H1 (cell line): ENCODE data around the gene KCNS3. TPM values are rescaled to one million over a fixed set of nuclear protein-coding genes. Genes with fewer than 3 reads are reported as not detected.

Experiments used
- CTCF ChIA-PET: fragments of 300-600 bp; sonication (Branson Sonifier 250); formaldehyde crosslinking; loops from one replicate; lab custom pipeline; 2021; ENCODE audit not compliant: partially characterized antibody; lab: Charles Lee
- POLR2A ChIA-PET: fragments of 300-600 bp; sonication (Branson Sonifier 250); formaldehyde crosslinking; loops from one replicate; lab custom pipeline; 2021; ENCODE audit warnings: inconsistent platforms; ENCODE audit not compliant: partially characterized antibody; lab: Charles Lee
- DNase-seq, 2 experiments: peaks; one replicate each; pipeline versions ENCODE4 v3.0.0 to v3.0.0-alpha.2; 2010 to 2022; ENCODE audit warnings: low spot score in 2 of 2, low read depth in 1 of 2, mixed read lengths in 1 of 2
- FAIRE-seq: peaks from 2 replicates; lab custom pipeline; 2011; peaks lifted over from hg19 to GRCh38; lab: Jason Lieb, UNC
- H2AFZ ChIP-seq: 2 replicates; pipeline ENCODE4 v1.8.1; 2012; ENCODE audit warnings: low read length, inconsistent platforms
- H2AK5ac ChIP-seq: 2 replicates; pipeline ENCODE4 v1.6.1; 2013; ENCODE audit warnings: low read depth, low read length
- H2BK120ac ChIP-seq: replicated peaks from 2 replicates; pipeline ENCODE3; 2013; ENCODE audit warnings: low read depth, low read length, inconsistent platforms
- H2BK12ac ChIP-seq: 2 replicates; pipeline ENCODE4 v1.6.1; 2013; ENCODE audit warnings: low read depth, low read length
- H2BK15ac ChIP-seq: 2 replicates; pipeline ENCODE4 v1.6.1; 2013; ENCODE audit warnings: low read length
- H2BK20ac ChIP-seq: 2 replicates; pipeline ENCODE4 v1.6.1; 2013; ENCODE audit warnings: low read length
- H2BK5ac ChIP-seq: 2 replicates; pipeline ENCODE4 v1.6.1; 2013; ENCODE audit warnings: low read depth, low read length
- H3K14ac ChIP-seq: 2 replicates; pipeline ENCODE4 v1.6.1; 2013; ENCODE audit warnings: inconsistent platforms; ENCODE audit not compliant: insufficient read length
- H3K18ac ChIP-seq: 2 replicates; pipeline ENCODE4 v1.6.1; 2013; ENCODE audit warnings: low read length; ENCODE audit errors: extremely low read depth
- H3K23ac ChIP-seq: 2 replicates; pipeline ENCODE4 v1.6.1; 2013; ENCODE audit warnings: inconsistent platforms; ENCODE audit not compliant: insufficient read length
- H3K23me2 ChIP-seq: 2 replicates; pipeline ENCODE4 v1.6.1; 2013; ENCODE audit warnings: low read depth, low read length
- H3K27ac ChIP-seq: 2 replicates; pipeline ENCODE4 v1.6.1; 2011; ENCODE audit warnings: low read depth, low read length, inconsistent platforms
- H3K27me3 ChIP-seq, 4 experiments: replicated peaks in 1 of 4; 1 replicate in 1 of 4; 2 replicates in 3 of 4; pipeline versions ENCODE4 v1.6.1 to v1.8.1; 2011 to 2013; ENCODE audit warnings: low read length in 3 of 4, mild to moderate bottlenecking in 3 of 4, inconsistent platforms in 2 of 4, mixed read lengths in 2 of 4, moderate library complexity in 1 of 4; ENCODE audit not compliant: control insufficient read depth in 3 of 4, insufficient read depth in 3 of 4; ENCODE audit errors: extremely low read depth in 1 of 4
- H3K36me3 ChIP-seq, 4 experiments: 2 replicates each; pipeline versions ENCODE4 v1.6.1 to v1.8.1; 2011 to 2013; ENCODE audit warnings: mild to moderate bottlenecking in 4 of 4, low read length in 3 of 4, moderate library complexity in 2 of 4, control low read depth in 1 of 4, inconsistent platforms in 1 of 4; ENCODE audit not compliant: insufficient read depth in 4 of 4, control insufficient read depth in 2 of 4
- H3K4ac ChIP-seq: replicated peaks from 2 replicates; pipeline ENCODE3; 2013; ENCODE audit warnings: low read length, low read depth, mixed read lengths, inconsistent platforms; ENCODE audit not compliant: insufficient read length
- H3K4me1 ChIP-seq, 4 experiments: replicated peaks in 1 of 4; 1 replicate in 1 of 4; 2 replicates in 3 of 4; pipeline versions ENCODE4 v1.6.1 to v1.8.1; 2011 to 2013; ENCODE audit warnings: low read length in 3 of 4, inconsistent platforms in 2 of 4, mixed read lengths in 1 of 4; ENCODE audit not compliant: insufficient read depth in 4 of 4, control insufficient read depth in 3 of 4
- H3K4me2 ChIP-seq, 2 experiments: 2 replicates each; pipeline versions ENCODE4 v1.6.1 to v1.8.1; 2011 to 2013; ENCODE audit warnings: low read depth in 2 of 2, low read length in 2 of 2, control low read depth in 1 of 2, inconsistent platforms in 1 of 2, mild to moderate bottlenecking in 1 of 2; ENCODE audit not compliant: insufficient read depth in 1 of 2
- H3K4me3 ChIP-seq, 4 experiments: fragments of 200-600, 300-600 bp in 1 of 4; sonication (generic), shearing (Covaris generic), sonication (Bioruptor Twin) in 1 of 4; 2 replicates each; pipeline versions ENCODE4 v1.5.1 to v1.8.1; 2011 to 2016; ENCODE audit warnings: low read length in 4 of 4, low read depth in 3 of 4, control low read depth in 2 of 4, inconsistent platforms in 2 of 4, mild to moderate bottlenecking in 2 of 4, mixed read lengths in 1 of 4, moderate library complexity in 1 of 4; ENCODE audit not compliant: insufficient read depth in 2 of 4; ENCODE audit errors: extremely low read depth in 1 of 4
- H3K56ac ChIP-seq: replicated peaks from 2 replicates; pipeline ENCODE3; 2013; ENCODE audit warnings: low read depth, mild to moderate bottlenecking, mixed read lengths, low read length, inconsistent platforms; ENCODE audit not compliant: insufficient read length
- H3K79me1 ChIP-seq: 2 replicates; pipeline ENCODE4 v1.6.1; 2013; ENCODE audit warnings: low read depth, low read length, control low read depth
- H3K79me2 ChIP-seq, 2 experiments: 2 replicates each; pipeline versions ENCODE4 v1.6.1 to v1.8.1; 2012 to 2013; ENCODE audit warnings: low read length in 2 of 2, mild to moderate bottlenecking in 2 of 2, inconsistent platforms in 1 of 2; ENCODE audit not compliant: insufficient read depth in 2 of 2, control insufficient read depth in 1 of 2
- H3K9ac ChIP-seq, 4 experiments: replicated peaks in 1 of 4; 1 replicate in 1 of 4; 2 replicates in 3 of 4; pipeline versions ENCODE4 v1.6.1 to v1.8.1; 2011 to 2013; ENCODE audit warnings: low read depth in 3 of 4, low read length in 3 of 4, control low read depth in 2 of 4, mild to moderate bottlenecking in 2 of 4, moderate library complexity in 2 of 4, inconsistent platforms in 1 of 4; ENCODE audit errors: extremely low read depth in 1 of 4
- H3K9me3 ChIP-seq, 2 experiments: 2 replicates each; pipeline versions ENCODE4 v1.6.1 to v1.8.1; 2012 to 2013; ENCODE audit warnings: mild to moderate bottlenecking in 2 of 2, moderate library complexity in 2 of 2, control low read depth in 1 of 2, inconsistent platforms in 1 of 2, low read depth in 1 of 2, low read length in 1 of 2, mixed read lengths in 1 of 2; ENCODE audit not compliant: insufficient read depth in 2 of 2
- H4K20me1 ChIP-seq, 2 experiments: replicated peaks in 1 of 2; 2 replicates each; pipeline versions ENCODE3 to v1.8.1; 2011 to 2013; ENCODE audit warnings: inconsistent platforms in 2 of 2, low read length in 2 of 2, mild to moderate bottlenecking in 1 of 2; ENCODE audit not compliant: insufficient read depth in 2 of 2, control insufficient read depth in 1 of 2
- H4K5ac ChIP-seq: 2 replicates; pipeline ENCODE4 v1.6.1; 2013; ENCODE audit warnings: low read length, low read depth, mixed read lengths, inconsistent platforms; ENCODE audit not compliant: insufficient read length
- H4K8ac ChIP-seq: 2 replicates; pipeline ENCODE4 v1.8.0; 2013; ENCODE audit warnings: mild to moderate bottlenecking, moderate library complexity, low read length, inconsistent platforms; ENCODE audit not compliant: insufficient read depth; ENCODE audit errors: extremely low read depth
- H4K91ac ChIP-seq: replicated peaks from 2 replicates; pipeline ENCODE3; 2013; ENCODE audit warnings: low read length, mixed read lengths, inconsistent platforms; ENCODE audit not compliant: insufficient read length
- E2F6 ChIP-seq: IDR thresholded peaks from 2 replicates; pipeline ENCODE4 v1.6.1; 2012; ENCODE audit warnings: inconsistent platforms
- EGR1 ChIP-seq: IDR thresholded peaks from 2 replicates; pipeline ENCODE4 v1.6.1; 2011; ENCODE audit warnings: low read depth, low read length, borderline replicate concordance
- FOSL1 ChIP-seq: IDR thresholded peaks from 2 replicates; pipeline ENCODE4 v1.6.1; 2011; ENCODE audit warnings: mild to moderate bottlenecking, low read depth, low read length, moderate library complexity; ENCODE audit not compliant: insufficient read depth
- KDM1A ChIP-seq: fragments of 200-600, 300-600 bp; sonication (generic); IDR thresholded peaks from 2 replicates; pipeline ENCODE4 v1.7.1; 2016; ENCODE audit warnings: mild to moderate bottlenecking, low read length, borderline replicate concordance
- POLR2A ChIP-seq, 2 experiments: IDR thresholded peaks; 1 replicate in 1 of 2; 2 replicates in 1 of 2; pipeline ENCODE4 v1.6.1; 2011; ENCODE audit warnings: low read depth in 2 of 2, low read length in 2 of 2, mild to moderate bottlenecking in 2 of 2; ENCODE audit errors: control extremely low read depth in 1 of 2
- RAD21 ChIP-seq, 2 experiments: IDR thresholded peaks in 1 of 2; conservative IDR thresholded peaks in 1 of 2; 2 replicates each; pipeline ENCODE4 v1.6.1; 2011; ENCODE audit warnings: low read depth in 2 of 2, low read length in 2 of 2, improper control_type of control experiment in 1 of 2, inconsistent platforms in 1 of 2, mild to moderate bottlenecking in 1 of 2, moderate library complexity in 1 of 2
- SIN3A ChIP-seq, 2 experiments: IDR thresholded peaks in 1 of 2; conservative IDR thresholded peaks in 1 of 2; 2 replicates each; pipeline ENCODE4 v1.6.1; 2011 to 2012; ENCODE audit warnings: low read length in 2 of 2, improper control_type of control experiment in 1 of 2, low read depth in 1 of 2, mild to moderate bottlenecking in 1 of 2
- SIRT6 ChIP-seq: IDR thresholded peaks from one replicate; pipeline ENCODE4 v1.7.1; 2012; ENCODE audit warnings: low read length, inconsistent platforms
- SP2 ChIP-seq: IDR thresholded peaks from 2 replicates; pipeline ENCODE4 v1.6.1; 2012; ENCODE audit warnings: mild to moderate bottlenecking, low read length, inconsistent platforms
- WGBS, 2 experiments: shearing (Covaris generic) in 1 of 2; methylation state at CpG; one replicate each; pipeline versions ENCODE4 v1.1.6 to v1.1.7; 2013 to 2015; ENCODE audit warnings: low lambda C conversion rate in 2 of 2, mixed read lengths in 2 of 2, inconsistent platforms in 1 of 2, low coverage in 1 of 2, missing lambda C conversion rate in 1 of 2; ENCODE audit not compliant: insufficient replicate concordance in 2 of 2, insufficient coverage in 1 of 2, insufficient read length in 1 of 2; ENCODE audit errors: extremely low coverage in 1 of 2, missing lambda C conversion rate in 1 of 2; 5-methylcytosine and 5-hydroxymethylcytosine counted together
- polyA plus RNA-seq, 7 experiments: library from polyadenylated mRNA; depleted of rRNA in 3 of 7; stranded (reverse) in 5 of 7; unstranded in 2 of 7; fragments of >200 nt in 5 of 7; fragments of 200-250 nt in 2 of 7; gene quantifications; 1 replicate in 5 of 7; 2 replicates in 1 of 7; 4 replicates in 1 of 7; pipeline versions ENCODE4 v1.2.1 to v1.2.3, GENCODE V29; 2011 to 2013; ENCODE audit warnings: missing spikeins in 2 of 7, mixed read lengths in 2 of 7
- total RNA-seq: library from RNA; stranded (reverse); fragmentation: NEBNext Ultra II Directional; extraction: Animal tissue kit (Norgen Biotek cat#: 25700); gene quantifications from 2 replicates; pipeline ENCODE4 v1.2.1, GENCODE V29; 2021

The KCNS3 gene
- total and polyA plus RNA-seq, 2 of the 8 experiments (the other 6 are each of a cell fraction or from before 2014, with no cell fraction given): 22.7 to 23.0 TPM

- H3K27me3 ChIP-seq: peaks cover 9 to 21% (median 19%) of the 10 kb centered on the region in 4 experiments
- H3K4me1 ChIP-seq: peaks cover 2 to 18% (median 7%) of the 10 kb centered on the region in 4 experiments
- peak; percentile 62 to 83 for DNase-seq
- FAIRE-seq: peak; percentile 68
- no peak overlapping the region for H2AK5ac ChIP-seq
- H3K4me2 ChIP-seq: peak overlapping the region; percentile 84 to 93
- H2BK12ac ChIP-seq: no peak overlapping the region
- 3% methylated on average over 35 of the region's 49 CpGs; no CpG with 5 or more reads in 1 of the 2 experiments for WGBS, 2 experiments
- peak overlapping the region; percentile 44; the same call in 1 of the 2 replicates for H2BK5ac ChIP-seq
- H3K18ac ChIP-seq: peak overlapping the region; percentile 78; the same call in 1 of the 2 replicates
- H3K23ac ChIP-seq: no peak overlapping the region
- H2BK20ac ChIP-seq: no peak overlapping the region
- H4K8ac ChIP-seq: peak overlapping the region; percentile 53; the same call in 1 of the 2 replicates
- H4K5ac ChIP-seq: peak overlapping the region; percentile 17
- H3K4me3 ChIP-seq: peak overlapping the region; percentile 78 to 95 (median 88)
- peaks cover 3% of the 10 kb centered on the region; the same call in 1 of the 2 replicates for H3K79me1 ChIP-seq
- POLR2A ChIA-PET: interaction anchor here (0.6 to 4.5 kb wide), 5 partner anchors 13 to 814 kb away, joined by 3 to 31 read pairs (median 6); no protein-coding TSS in a partner anchor
- CTCF ChIA-PET: interaction anchor here (0.6 to 10.4 kb wide), 24 partner anchors 10 to 497 kb away, joined by 3 to 76 read pairs (median 4); no protein-coding TSS in a partner anchor
- peak overlapping the region; percentile 11 for H4K91ac ChIP-seq
- H3K27ac ChIP-seq: peak overlapping the region; percentile 45; the same call in 1 of the 2 replicates
- peak overlapping the region in 3 of 4 experiments; percentile 62 to 84 (median 76); a peak in 6 of 7 replicates for H3K9ac ChIP-seq
- H3K14ac ChIP-seq: no peak overlapping the region
- peaks cover 0 to under 1% of the 10 kb centered on the region in 2 experiments for H4K20me1 ChIP-seq
- H3K56ac ChIP-seq: no peak overlapping the region
- no peak overlapping the region for H2BK120ac ChIP-seq
- H3K9me3 ChIP-seq: no peaks in the 10 kb centered on the region
- peaks cover 16% of the 10 kb centered on the region for H3K23me2 ChIP-seq
- H3K36me3 ChIP-seq: no peaks in the 10 kb centered on the region
- H3K79me2 ChIP-seq: peaks cover 7 to 38% of the 10 kb centered on the region in 2 experiments
- no peak overlapping the region for H2BK15ac ChIP-seq
- no peak overlapping the region for H3K4ac ChIP-seq
- H2AFZ ChIP-seq: no peak overlapping the region
- TF ChIP-seq SP2 (no peak), FOSL1 (no peak), E2F6 (peak; percentile 51; the same call in 1 of the 2 replicates), EGR1 (no peak), SIN3A (conservative IDR thresholded peaks at IDR 0.05 in 1 of 2, IDR thresholded peaks at IDR 0.05 in 1 of 2; ENCODE audit: low read depth in 1 of 2, low read length in 2 of 2) (peak; percentile 12 to 47; a peak in 1 of 4 replicates), RAD21 (IDR thresholded peaks at IDR 0.05 in 1 of 2, conservative IDR thresholded peaks at IDR 0.05 in 1 of 2; ENCODE audit: low read depth in 2 of 2, low read length in 2 of 2) (peak; percentile 21 to 41; a peak in 3 of 4 replicates), SIRT6 (no peak), POLR2A (IDR thresholded peaks at IDR 0.05; ENCODE audit: control extremely low read depth in 1 of 2, low read depth in 2 of 2, low read length in 2 of 2) (peak in 1 of 2 experiments; percentile 21; a peak in 2 of 3 replicates), KDM1A (no peak)
Observed at GRCh38 chr2:17879137-17879912, 858 bp downstream of the KCNS3 start.
